H1 (cell line): Measurements from ENCODE around the gene PEAK1. TPM values are rescaled to one million over a fixed set of nuclear protein-coding genes. Genes with fewer than 3 reads are reported as not detected.

Experiments
- CTCF ChIA-PET: fragments of 300-600 bp; sonication (Branson Sonifier 250); formaldehyde crosslinking; loops from one replicate; lab custom pipeline; 2021; ENCODE audit not compliant: partially characterized antibody; lab: Charles Lee
- POLR2A ChIA-PET: fragments of 300-600 bp; sonication (Branson Sonifier 250); formaldehyde crosslinking; loops from one replicate; lab custom pipeline; 2021; ENCODE audit warnings: inconsistent platforms; ENCODE audit not compliant: partially characterized antibody; lab: Charles Lee
- DNase-seq, 2 experiments: peaks; one replicate each; pipeline versions ENCODE4 v3.0.0 to v3.0.0-alpha.2; 2010 to 2022; ENCODE audit warnings: low spot score in 2 of 2, low read depth in 1 of 2, mixed read lengths in 1 of 2
- FAIRE-seq: peaks from 2 replicates; lab custom pipeline; 2011; peaks lifted over from hg19 to GRCh38; lab: Jason Lieb, UNC
- H2AFZ ChIP-seq: 2 replicates; pipeline ENCODE4 v1.8.1; 2012; ENCODE audit warnings: low read length, inconsistent platforms
- H2AK5ac ChIP-seq: 2 replicates; pipeline ENCODE4 v1.6.1; 2013; ENCODE audit warnings: low read depth, low read length
- H2BK120ac ChIP-seq: replicated peaks from 2 replicates; pipeline ENCODE3; 2013; ENCODE audit warnings: low read depth, low read length, inconsistent platforms
- H2BK12ac ChIP-seq: 2 replicates; pipeline ENCODE4 v1.6.1; 2013; ENCODE audit warnings: low read depth, low read length
- H2BK15ac ChIP-seq: 2 replicates; pipeline ENCODE4 v1.6.1; 2013; ENCODE audit warnings: low read length
- H2BK20ac ChIP-seq: 2 replicates; pipeline ENCODE4 v1.6.1; 2013; ENCODE audit warnings: low read length
- H2BK5ac ChIP-seq: 2 replicates; pipeline ENCODE4 v1.6.1; 2013; ENCODE audit warnings: low read depth, low read length
- H3K14ac ChIP-seq: 2 replicates; pipeline ENCODE4 v1.6.1; 2013; ENCODE audit warnings: inconsistent platforms; ENCODE audit not compliant: insufficient read length
- H3K18ac ChIP-seq: 2 replicates; pipeline ENCODE4 v1.6.1; 2013; ENCODE audit warnings: low read length; ENCODE audit errors: extremely low read depth
- H3K23ac ChIP-seq: 2 replicates; pipeline ENCODE4 v1.6.1; 2013; ENCODE audit warnings: inconsistent platforms; ENCODE audit not compliant: insufficient read length
- H3K23me2 ChIP-seq: 2 replicates; pipeline ENCODE4 v1.6.1; 2013; ENCODE audit warnings: low read depth, low read length
- H3K27ac ChIP-seq: 2 replicates; pipeline ENCODE4 v1.6.1; 2011; ENCODE audit warnings: low read depth, low read length, inconsistent platforms
- H3K27me3 ChIP-seq, 4 experiments: replicated peaks in 1 of 4; 1 replicate in 1 of 4; 2 replicates in 3 of 4; pipeline versions ENCODE4 v1.6.1 to v1.8.1; 2011 to 2013; ENCODE audit warnings: low read length in 3 of 4, mild to moderate bottlenecking in 3 of 4, inconsistent platforms in 2 of 4, mixed read lengths in 2 of 4, moderate library complexity in 1 of 4; ENCODE audit not compliant: control insufficient read depth in 3 of 4, insufficient read depth in 3 of 4; ENCODE audit errors: extremely low read depth in 1 of 4
- H3K36me3 ChIP-seq, 4 experiments: 2 replicates each; pipeline versions ENCODE4 v1.6.1 to v1.8.1; 2011 to 2013; ENCODE audit warnings: mild to moderate bottlenecking in 4 of 4, low read length in 3 of 4, moderate library complexity in 2 of 4, control low read depth in 1 of 4, inconsistent platforms in 1 of 4; ENCODE audit not compliant: insufficient read depth in 4 of 4, control insufficient read depth in 2 of 4
- H3K4ac ChIP-seq: replicated peaks from 2 replicates; pipeline ENCODE3; 2013; ENCODE audit warnings: low read length, low read depth, mixed read lengths, inconsistent platforms; ENCODE audit not compliant: insufficient read length
- H3K4me1 ChIP-seq, 4 experiments: replicated peaks in 1 of 4; 1 replicate in 1 of 4; 2 replicates in 3 of 4; pipeline versions ENCODE4 v1.6.1 to v1.8.1; 2011 to 2013; ENCODE audit warnings: low read length in 3 of 4, inconsistent platforms in 2 of 4, mixed read lengths in 1 of 4; ENCODE audit not compliant: insufficient read depth in 4 of 4, control insufficient read depth in 3 of 4
- H3K4me2 ChIP-seq, 2 experiments: 2 replicates each; pipeline versions ENCODE4 v1.6.1 to v1.8.1; 2011 to 2013; ENCODE audit warnings: low read depth in 2 of 2, low read length in 2 of 2, control low read depth in 1 of 2, inconsistent platforms in 1 of 2, mild to moderate bottlenecking in 1 of 2; ENCODE audit not compliant: insufficient read depth in 1 of 2
- H3K4me3 ChIP-seq, 4 experiments: fragments of 200-600, 300-600 bp in 1 of 4; sonication (generic), shearing (Covaris generic), sonication (Bioruptor Twin) in 1 of 4; 2 replicates each; pipeline versions ENCODE4 v1.5.1 to v1.8.1; 2011 to 2016; ENCODE audit warnings: low read length in 4 of 4, low read depth in 3 of 4, control low read depth in 2 of 4, inconsistent platforms in 2 of 4, mild to moderate bottlenecking in 2 of 4, mixed read lengths in 1 of 4, moderate library complexity in 1 of 4; ENCODE audit not compliant: insufficient read depth in 2 of 4; ENCODE audit errors: extremely low read depth in 1 of 4
- H3K56ac ChIP-seq: replicated peaks from 2 replicates; pipeline ENCODE3; 2013; ENCODE audit warnings: low read depth, mild to moderate bottlenecking, mixed read lengths, low read length, inconsistent platforms; ENCODE audit not compliant: insufficient read length
- H3K79me1 ChIP-seq: 2 replicates; pipeline ENCODE4 v1.6.1; 2013; ENCODE audit warnings: low read depth, low read length, control low read depth
- H3K79me2 ChIP-seq, 2 experiments: 2 replicates each; pipeline versions ENCODE4 v1.6.1 to v1.8.1; 2012 to 2013; ENCODE audit warnings: low read length in 2 of 2, mild to moderate bottlenecking in 2 of 2, inconsistent platforms in 1 of 2; ENCODE audit not compliant: insufficient read depth in 2 of 2, control insufficient read depth in 1 of 2
- H3K9ac ChIP-seq, 4 experiments: replicated peaks in 1 of 4; 1 replicate in 1 of 4; 2 replicates in 3 of 4; pipeline versions ENCODE4 v1.6.1 to v1.8.1; 2011 to 2013; ENCODE audit warnings: low read depth in 3 of 4, low read length in 3 of 4, control low read depth in 2 of 4, mild to moderate bottlenecking in 2 of 4, moderate library complexity in 2 of 4, inconsistent platforms in 1 of 4; ENCODE audit errors: extremely low read depth in 1 of 4
- H3K9me3 ChIP-seq, 2 experiments: 2 replicates each; pipeline versions ENCODE4 v1.6.1 to v1.8.1; 2012 to 2013; ENCODE audit warnings: mild to moderate bottlenecking in 2 of 2, moderate library complexity in 2 of 2, control low read depth in 1 of 2, inconsistent platforms in 1 of 2, low read depth in 1 of 2, low read length in 1 of 2, mixed read lengths in 1 of 2; ENCODE audit not compliant: insufficient read depth in 2 of 2
- H4K20me1 ChIP-seq, 2 experiments: replicated peaks in 1 of 2; 2 replicates each; pipeline versions ENCODE3 to v1.8.1; 2011 to 2013; ENCODE audit warnings: inconsistent platforms in 2 of 2, low read length in 2 of 2, mild to moderate bottlenecking in 1 of 2; ENCODE audit not compliant: insufficient read depth in 2 of 2, control insufficient read depth in 1 of 2
- H4K5ac ChIP-seq: 2 replicates; pipeline ENCODE4 v1.6.1; 2013; ENCODE audit warnings: low read length, low read depth, mixed read lengths, inconsistent platforms; ENCODE audit not compliant: insufficient read length
- H4K8ac ChIP-seq: 2 replicates; pipeline ENCODE4 v1.8.0; 2013; ENCODE audit warnings: mild to moderate bottlenecking, moderate library complexity, low read length, inconsistent platforms; ENCODE audit not compliant: insufficient read depth; ENCODE audit errors: extremely low read depth
- H4K91ac ChIP-seq: replicated peaks from 2 replicates; pipeline ENCODE3; 2013; ENCODE audit warnings: low read length, mixed read lengths, inconsistent platforms; ENCODE audit not compliant: insufficient read length
- CTCF ChIP-seq, 3 experiments: IDR thresholded peaks; 1 replicate in 2 of 3; 2 replicates in 1 of 3; pipeline versions ENCODE4 v1.5.1 to v1.6.1; 2011; ENCODE audit warnings: low read length in 3 of 3, mild to moderate bottlenecking in 3 of 3, inconsistent platforms in 2 of 3, low read depth in 1 of 3, moderate library complexity in 1 of 3; ENCODE audit not compliant: insufficient read depth in 1 of 3; ENCODE audit errors: control extremely low read depth in 1 of 3
- EP300 ChIP-seq, 2 experiments: IDR thresholded peaks; 1 replicate in 1 of 2; 2 replicates in 1 of 2; pipeline ENCODE4 v1.6.1; 2011 to 2012; ENCODE audit warnings: low read depth in 2 of 2, low read length in 2 of 2, mild to moderate bottlenecking in 2 of 2, borderline replicate concordance in 1 of 2, inconsistent platforms in 1 of 2, moderate library complexity in 1 of 2
- JUN ChIP-seq: IDR thresholded peaks from 2 replicates; pipeline ENCODE4 v1.6.1; 2011; ENCODE audit warnings: low read depth, mild to moderate bottlenecking, improper control_type of control experiment, low read length
- JUND ChIP-seq: IDR thresholded peaks from 2 replicates; pipeline ENCODE4 v1.6.1; 2011; ENCODE audit warnings: mild to moderate bottlenecking, improper control_type of control experiment, low read length
- POU5F1 ChIP-seq: IDR thresholded peaks from 2 replicates; pipeline ENCODE4 v1.6.1; 2011; ENCODE audit warnings: low read depth, mild to moderate bottlenecking, low read length, moderate library complexity
- RFX5 ChIP-seq: IDR thresholded peaks from 2 replicates; pipeline ENCODE4 v1.6.1; 2011; ENCODE audit warnings: low read depth, low read length, improper control_type of control experiment, borderline replicate concordance
- WGBS, 2 experiments: shearing (Covaris generic) in 1 of 2; methylation state at CpG; one replicate each; pipeline versions ENCODE4 v1.1.6 to v1.1.7; 2013 to 2015; ENCODE audit warnings: low lambda C conversion rate in 2 of 2, mixed read lengths in 2 of 2, inconsistent platforms in 1 of 2, low coverage in 1 of 2, missing lambda C conversion rate in 1 of 2; ENCODE audit not compliant: insufficient replicate concordance in 2 of 2, insufficient coverage in 1 of 2, insufficient read length in 1 of 2; ENCODE audit errors: extremely low coverage in 1 of 2, missing lambda C conversion rate in 1 of 2; 5-methylcytosine and 5-hydroxymethylcytosine counted together
- polyA plus RNA-seq, 7 experiments: library from polyadenylated mRNA; depleted of rRNA in 3 of 7; stranded (reverse) in 5 of 7; unstranded in 2 of 7; fragments of >200 nt in 5 of 7; fragments of 200-250 nt in 2 of 7; gene quantifications; 1 replicate in 5 of 7; 2 replicates in 1 of 7; 4 replicates in 1 of 7; pipeline versions ENCODE4 v1.2.1 to v1.2.3, GENCODE V29; 2011 to 2013; ENCODE audit warnings: missing spikeins in 2 of 7, mixed read lengths in 2 of 7
- total RNA-seq: library from RNA; stranded (reverse); fragmentation: NEBNext Ultra II Directional; extraction: Animal tissue kit (Norgen Biotek cat#: 25700); gene quantifications from 2 replicates; pipeline ENCODE4 v1.2.1, GENCODE V29; 2021

PEAK1 gene
- total and polyA plus RNA-seq, 2 of the 8 experiments (the other 6 are each of a cell fraction or from before 2014, with no cell fraction given) = 8.8 to 44.8 TPM

GRCh38 chr15:77126529-77127326 is 293.2 kb downstream of the PEAK1 start:
- Histone ChIP-seq H2AFZ (no peak overlapping the region), H3K36me3 (no peaks in the 10 kb centered on the region), H4K5ac (no peak overlapping the region), H3K27ac (no peak overlapping the region), H2BK120ac (no peak overlapping the region), H3K14ac (no peak overlapping the region), H3K23ac (no peak overlapping the region), H4K20me1 (no peaks in the 10 kb centered on the region), H3K56ac (no peak overlapping the region), H3K4ac (no peak overlapping the region), H3K4me2 (no peak overlapping the region), H3K79me2 (no peaks in the 10 kb centered on the region), H2BK12ac (no peak overlapping the region), H3K27me3 (no peaks in the 10 kb centered on the region), H3K4me3 (no peak overlapping the region), H2BK20ac (no peak overlapping the region), H4K8ac (no peak overlapping the region), H3K9me3 (no peaks in the 10 kb centered on the region), H3K79me1 (no peaks in the 10 kb centered on the region), H2BK5ac (no peak overlapping the region), H4K91ac (no peak overlapping the region), H3K4me1 (peaks cover 0 to 12% (median 0%) of the 10 kb centered on the region in 4 experiments; a peak in 1 of 7 replicates), H2AK5ac (no peak overlapping the region), H2BK15ac (no peak overlapping the region), H3K23me2 (no peaks in the 10 kb centered on the region), H3K18ac (no peak overlapping the region), H3K9ac (no peak overlapping the region)
- FAIRE-seq (no peak), DNase-seq (no peak)
- CTCF ChIA-PET = interaction anchor here (0.6 to 3.4 kb wide), 7 partner anchors 13 to 496 kb away, joined by 3 to 22 read pairs (median 5); no protein-coding TSS in a partner anchor
- POLR2A ChIA-PET = no interaction called here
- 89% methylated on average over 3 of the region's 3 CpGs; no CpG with 5 or more reads in 1 of the 2 experiments for WGBS, 2 experiments
- no peak for TF ChIP-seq EP300 (IDR thresholded peaks at IDR 0.05; ENCODE audit: borderline replicate concordance in 1 of 2, low read depth in 2 of 2, low read length in 2 of 2)
- TF ChIP-seq CTCF (IDR thresholded peaks at IDR 0.05; ENCODE audit: control extremely low read depth in 1 of 3, insufficient read depth in 1 of 3, low read depth in 1 of 3, low read length in 3 of 3) = no peak
- TF ChIP-seq POU5F1 = no peak
- TF ChIP-seq JUND = no peak
- TF ChIP-seq JUN = no peak
- TF ChIP-seq RFX5 = no peak
